ENCODE measurements around the gene SDR9C7.

GRCh38 chr12:56943878-56944277 lies 9.7 kb upstream of the SDR9C7 start:
- TF ChIP-seq POLR2AphosphoS5 (IDR thresholded peaks at IDR 0.05; ENCODE audit: low read depth) (no peak), CTCF (IDR thresholded peaks at IDR 0.05; ENCODE audit: insufficient read depth, low read length) (no peak)

Data from HL-60 (cell line).